ENCODE data around the gene CMYA5.

Gene CMYA5

DNA sequence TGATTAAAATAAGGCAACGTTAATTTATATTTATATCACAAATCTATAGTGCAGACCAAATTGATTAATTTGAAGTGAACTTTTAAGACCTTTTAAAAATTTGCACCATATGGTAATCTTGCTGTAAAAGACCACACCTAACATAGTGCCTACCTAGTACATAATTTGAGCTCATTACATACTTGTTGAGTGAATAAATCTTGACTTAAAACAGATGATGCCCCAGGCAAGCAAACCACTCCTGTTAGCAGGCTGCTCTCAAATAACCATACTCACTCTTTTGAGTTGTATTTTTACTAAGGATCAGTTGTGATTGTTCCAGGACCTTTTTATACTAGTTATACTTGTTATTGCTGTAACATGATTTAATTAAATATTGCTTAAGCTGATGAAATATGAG, 27.2 kb downstream of the CMYA5 start:
- Mint-ChIP-seq H3K9me3 (peaks cover 9 to 11% of the 10 kb centered on the region in 2 donors), H3K27ac (no peak overlapping the region), H3K4me3 (no peak overlapping the region), H3K36me3 (peaks cover 3 to 6% of the 10 kb centered on the region in 2 donors), H3K27me3 (peaks cover 7 to 10% of the 10 kb centered on the region in 2 donors), H3K4me1 (no peaks in the 10 kb centered on the region)
- DNase-seq, result no peak
- ATAC-seq (replicated peaks), result no peak

DNA sequence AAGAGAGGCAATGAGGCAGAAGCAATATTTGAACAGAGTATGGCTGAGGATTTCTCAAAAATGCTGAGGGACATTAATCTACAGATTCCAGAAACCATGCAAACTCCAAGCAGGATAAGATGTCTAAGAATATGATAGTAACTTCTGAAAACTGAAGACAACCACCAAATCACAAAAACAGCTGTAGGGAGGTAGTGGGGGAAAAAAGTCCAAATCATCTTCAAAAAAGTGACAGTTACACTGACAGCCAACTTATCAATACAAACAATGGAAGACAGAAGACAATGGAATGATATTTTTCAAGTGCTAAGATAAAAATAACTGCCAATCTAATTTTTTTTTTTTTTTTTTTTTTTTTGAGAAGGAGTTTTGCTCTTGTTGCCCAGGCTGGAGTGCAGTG, 30.5 kb downstream of the CMYA5 start:
- no peak for ATAC-seq (replicated peaks)
- Mint-ChIP-seq H3K4me3 (no peak overlapping the region), H3K4me1 (no peaks in the 10 kb centered on the region), H3K27me3 (peaks cover 7 to 10% of the 10 kb centered on the region in 2 donors), H3K36me3 (peaks cover 3 to 6% of the 10 kb centered on the region in 2 donors), H3K9me3 (peaks cover 9 to 13% of the 10 kb centered on the region in 2 donors), H3K27ac (no peak overlapping the region)
- DNase-seq, result no peak

DNA sequence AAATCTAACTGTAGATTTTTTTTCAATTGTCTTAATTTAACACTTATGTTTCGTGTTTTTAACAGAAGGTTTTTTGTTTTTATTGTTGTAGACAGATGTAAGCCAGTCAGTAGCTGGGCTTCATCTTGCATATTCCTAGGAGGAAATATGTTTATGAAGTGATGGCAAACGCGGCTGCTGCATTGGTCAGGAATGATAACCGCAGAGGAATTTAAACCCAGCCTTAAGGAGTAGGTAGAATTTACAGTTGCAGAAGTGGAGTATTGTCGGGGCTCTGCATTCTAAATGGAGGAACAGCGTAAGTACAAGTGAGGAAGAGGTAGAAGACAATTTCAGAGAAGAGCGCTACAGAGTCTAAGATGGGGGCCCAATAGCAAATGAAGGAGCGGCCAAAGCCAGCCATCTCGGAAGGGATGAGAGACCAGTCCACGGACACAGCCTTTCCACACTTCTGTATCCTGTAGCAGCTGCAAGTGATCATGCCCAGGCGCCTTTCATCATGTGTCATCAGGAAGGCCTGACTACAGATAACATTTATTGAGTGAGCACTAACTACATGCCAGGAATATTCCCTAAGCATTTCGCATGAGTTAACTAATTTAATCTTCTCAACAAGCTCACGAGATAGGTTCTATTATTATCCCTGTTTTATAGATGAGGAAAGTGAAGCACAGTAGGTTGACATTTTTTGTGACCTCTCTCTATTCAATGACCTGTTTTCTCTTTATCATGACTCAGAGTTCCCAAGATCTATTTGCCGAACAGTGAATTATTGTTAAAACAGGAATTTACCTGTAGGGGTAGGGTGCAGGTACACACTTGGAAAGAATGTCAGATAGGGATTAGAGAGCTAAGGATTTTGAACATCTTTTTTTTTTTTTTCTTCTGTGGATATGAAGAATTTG, 38.1 kb downstream of the CMYA5 start:
- Mint-ChIP-seq H3K27ac (no peak overlapping the region), H3K27me3 (peaks cover 35 to 47% of the 10 kb centered on the region in 2 donors)
- ATAC-seq (replicated peaks), result no peak

DNA sequence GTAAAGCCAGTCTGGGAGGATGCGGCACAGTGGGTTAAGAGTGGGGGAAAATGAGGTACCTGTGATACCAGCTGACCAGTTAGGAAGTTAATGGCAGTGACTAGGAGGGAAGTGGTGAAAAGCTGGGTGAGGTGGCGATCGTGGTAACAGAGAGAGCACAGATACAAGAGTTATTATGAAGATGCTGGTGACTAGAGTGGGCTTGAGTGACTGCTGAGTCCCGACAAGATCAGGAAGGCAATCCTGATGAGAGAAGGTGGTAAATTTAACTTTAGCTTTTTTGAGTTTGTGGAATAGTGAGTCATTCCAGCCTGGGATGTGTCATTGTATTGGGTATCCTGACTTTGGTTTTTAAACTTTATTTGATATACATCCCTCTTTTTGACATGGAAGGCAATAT, 38.8 kb downstream of the CMYA5 start:
- Mint-ChIP-seq H3K27me3 (peaks cover 35 to 52% of the 10 kb centered on the region in 2 donors), H3K27ac (no peak overlapping the region), H3K4me1 (no peaks in the 10 kb centered on the region), H3K9me3 (peaks cover 0 to 4% of the 10 kb centered on the region in 2 donors), H3K4me3 (no peak overlapping the region), H3K36me3 (no peaks in the 10 kb centered on the region)
- ATAC-seq (replicated peaks) (no peak), DNase-seq (no peak)

More for the DNA sequence above, 38.1 kb downstream of the CMYA5 start:
- DNase-seq, result no peak
- Mint-ChIP-seq H3K9me3 (peaks cover 0 to 5% of the 10 kb centered on the region in 2 donors), H3K4me3 (no peak overlapping the region), H3K4me1 (no peaks in the 10 kb centered on the region), H3K36me3 (no peaks in the 10 kb centered on the region)

DNA sequence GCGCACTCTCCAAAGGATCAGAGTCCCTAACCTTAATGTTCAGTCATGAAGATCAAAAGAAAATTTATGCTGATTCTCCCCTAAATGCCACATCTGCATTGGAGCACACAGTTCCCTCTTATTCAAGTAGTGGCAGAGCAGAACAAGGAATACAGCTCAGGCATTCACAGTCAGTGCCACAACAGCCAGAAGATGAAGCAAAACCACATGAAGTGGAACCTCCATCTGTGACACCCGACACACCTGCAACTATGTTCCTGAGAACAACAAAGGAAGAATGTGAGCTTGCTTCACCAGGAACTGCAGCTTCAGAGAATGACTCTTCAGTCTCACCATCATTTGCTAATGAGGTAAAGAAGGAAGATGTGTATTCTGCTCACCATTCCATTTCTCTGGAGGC, 40.0 kb downstream of the CMYA5 start:
- no peak overlapping the region for H3K4me3 Mint-ChIP-seq
- H3K27me3 Mint-ChIP-seq, result peaks cover 48 to 58% of the 10 kb centered on the region in 2 donors
- no peaks in the 10 kb centered on the region for H3K4me1 Mint-ChIP-seq
- peaks cover 0 to 4% of the 10 kb centered on the region in 2 donors for H3K9me3 Mint-ChIP-seq
- H3K36me3 Mint-ChIP-seq, result no peaks in the 10 kb centered on the region
- no peak overlapping the region for H3K27ac Mint-ChIP-seq
- DNase-seq (no peak), ATAC-seq (replicated peaks) (no peak)

DNA sequence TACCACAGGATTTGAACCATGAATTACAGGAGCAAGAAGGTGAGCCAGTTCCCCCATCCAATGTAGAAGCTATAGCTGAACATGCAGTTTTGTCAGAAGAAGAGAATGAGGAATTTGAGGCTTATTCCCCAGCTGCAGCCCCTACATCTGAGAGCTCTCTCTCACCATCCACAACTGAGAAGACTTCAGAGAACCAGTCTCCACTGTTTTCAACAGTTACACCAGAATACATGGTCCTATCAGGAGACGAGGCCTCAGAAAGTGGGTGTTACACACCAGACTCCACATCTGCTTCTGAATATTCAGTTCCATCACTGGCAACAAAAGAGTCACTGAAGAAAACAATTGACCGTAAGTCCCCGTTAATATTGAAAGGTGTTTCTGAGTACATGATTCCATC, 40.9 kb downstream of the CMYA5 start:
- Mint-ChIP-seq H3K4me1 (no peaks in the 10 kb centered on the region), H3K36me3 (no peaks in the 10 kb centered on the region), H3K27me3 (peaks cover 54 to 67% of the 10 kb centered on the region in 2 donors), H3K4me3 (no peak overlapping the region), H3K27ac (no peak overlapping the region), H3K9me3 (peaks cover 0 to 4% of the 10 kb centered on the region in 2 donors)
- DNase-seq, result no peak
- ATAC-seq (replicated peaks), result no peak

DNA sequence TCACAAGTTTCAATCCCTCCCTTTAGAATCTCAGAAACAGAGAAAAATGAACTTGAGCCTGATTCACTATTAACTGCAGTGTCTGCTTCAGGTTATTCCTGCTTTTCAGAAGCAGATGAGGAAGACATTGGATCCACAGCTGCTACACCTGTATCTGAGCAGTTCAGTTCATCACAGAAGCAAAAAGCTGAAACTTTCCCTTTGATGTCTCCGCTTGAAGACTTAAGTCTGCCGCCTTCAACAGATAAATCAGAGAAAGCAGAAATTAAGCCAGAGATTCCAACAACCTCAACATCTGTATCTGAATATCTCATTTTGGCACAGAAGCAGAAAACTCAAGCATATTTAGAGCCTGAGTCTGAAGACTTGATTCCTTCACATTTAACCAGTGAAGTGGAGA, 42.1 kb downstream of the CMYA5 start:
- H3K9me3 Mint-ChIP-seq, result peaks cover 0 to 2% of the 10 kb centered on the region in 2 donors
- H3K27ac Mint-ChIP-seq, result no peak overlapping the region
- H3K4me3 Mint-ChIP-seq, result no peak overlapping the region
- peaks cover 66 to 78% of the 10 kb centered on the region in 2 donors for H3K27me3 Mint-ChIP-seq
- H3K4me1 Mint-ChIP-seq, result no peaks in the 10 kb centered on the region
- DNase-seq (no peak), ATAC-seq (replicated peaks) (no peak)
- no peaks in the 10 kb centered on the region for H3K36me3 Mint-ChIP-seq

DNA sequence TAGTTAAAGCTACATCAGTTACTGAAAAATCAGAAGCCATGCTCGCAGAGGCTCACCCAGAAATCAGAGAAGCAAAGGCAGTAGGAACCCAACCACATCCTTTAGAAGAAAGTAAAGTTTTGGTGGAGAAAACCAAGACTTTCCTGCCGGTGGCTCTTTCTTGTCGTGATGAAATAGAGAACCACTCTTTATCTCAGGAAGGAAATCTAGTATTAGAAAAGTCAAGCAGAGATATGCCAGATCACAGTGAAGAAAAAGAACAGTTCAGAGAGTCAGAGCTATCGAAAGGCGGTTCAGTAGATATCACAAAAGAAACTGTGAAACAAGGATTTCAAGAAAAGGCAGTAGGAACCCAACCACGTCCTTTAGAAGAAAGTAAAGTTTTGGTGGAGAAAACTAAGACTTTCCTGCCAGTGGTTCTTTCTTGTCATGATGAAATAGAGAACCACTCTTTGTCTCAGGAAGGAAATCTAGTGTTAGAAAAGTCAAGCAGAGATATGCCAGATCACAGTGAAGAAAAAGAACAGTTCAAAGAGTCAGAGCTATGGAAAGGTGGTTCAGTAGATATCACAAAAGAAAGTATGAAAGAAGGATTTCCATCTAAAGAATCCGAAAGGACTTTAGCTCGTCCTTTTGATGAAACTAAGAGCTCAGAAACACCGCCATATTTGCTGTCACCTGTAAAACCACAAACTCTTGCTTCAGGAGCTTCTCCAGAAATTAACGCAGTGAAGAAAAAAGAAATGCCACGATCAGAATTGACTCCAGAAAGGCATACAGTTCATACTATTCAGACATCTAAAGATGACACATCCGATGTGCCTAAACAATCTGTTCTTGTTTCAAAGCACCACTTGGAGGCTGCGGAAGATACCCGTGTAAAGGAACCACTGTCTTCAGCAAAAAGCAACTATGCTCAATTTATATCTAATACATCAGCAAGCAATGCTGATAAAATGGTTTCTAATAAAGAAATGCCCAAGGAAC, 47.2 kb downstream of the CMYA5 start:
- DNase-seq, result no peak
- Mint-ChIP-seq H3K27ac (no peak overlapping the region), H3K27me3 (peaks cover 45 to 51% of the 10 kb centered on the region in 2 donors), H3K36me3 (no peaks in the 10 kb centered on the region), H3K4me1 (no peaks in the 10 kb centered on the region), H3K4me3 (no peak overlapping the region), H3K9me3 (no peaks in the 10 kb centered on the region)
- no peak for ATAC-seq (replicated peaks)

DNA sequence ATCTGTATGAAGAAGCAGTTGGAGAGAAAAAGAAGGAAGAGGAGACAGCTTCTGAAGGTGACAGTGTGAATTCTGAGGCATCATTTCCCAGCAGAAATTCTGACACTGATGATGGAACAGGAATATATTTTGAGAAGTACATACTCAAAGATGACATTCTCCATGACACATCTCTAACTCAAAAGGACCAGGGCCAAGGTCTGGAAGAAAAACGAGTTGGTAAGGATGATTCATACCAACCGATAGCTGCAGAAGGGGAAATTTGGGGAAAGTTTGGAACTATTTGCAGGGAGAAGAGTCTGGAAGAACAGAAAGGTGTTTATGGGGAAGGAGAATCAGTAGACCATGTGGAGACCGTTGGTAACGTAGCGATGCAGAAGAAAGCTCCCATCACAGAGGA, 48.7 kb downstream of the CMYA5 start:
- H3K4me1 Mint-ChIP-seq, result no peaks in the 10 kb centered on the region
- H3K9me3 Mint-ChIP-seq, result peaks cover 0 to 6% of the 10 kb centered on the region in 2 donors
- DNase-seq, result no peak
- H3K27me3 Mint-ChIP-seq, result peaks cover 45 to 48% of the 10 kb centered on the region in 2 donors
- no peak overlapping the region for H3K27ac Mint-ChIP-seq
- H3K36me3 Mint-ChIP-seq, result no peaks in the 10 kb centered on the region
- H3K4me3 Mint-ChIP-seq, result no peak overlapping the region
- no peak for ATAC-seq (replicated peaks)

DNA sequence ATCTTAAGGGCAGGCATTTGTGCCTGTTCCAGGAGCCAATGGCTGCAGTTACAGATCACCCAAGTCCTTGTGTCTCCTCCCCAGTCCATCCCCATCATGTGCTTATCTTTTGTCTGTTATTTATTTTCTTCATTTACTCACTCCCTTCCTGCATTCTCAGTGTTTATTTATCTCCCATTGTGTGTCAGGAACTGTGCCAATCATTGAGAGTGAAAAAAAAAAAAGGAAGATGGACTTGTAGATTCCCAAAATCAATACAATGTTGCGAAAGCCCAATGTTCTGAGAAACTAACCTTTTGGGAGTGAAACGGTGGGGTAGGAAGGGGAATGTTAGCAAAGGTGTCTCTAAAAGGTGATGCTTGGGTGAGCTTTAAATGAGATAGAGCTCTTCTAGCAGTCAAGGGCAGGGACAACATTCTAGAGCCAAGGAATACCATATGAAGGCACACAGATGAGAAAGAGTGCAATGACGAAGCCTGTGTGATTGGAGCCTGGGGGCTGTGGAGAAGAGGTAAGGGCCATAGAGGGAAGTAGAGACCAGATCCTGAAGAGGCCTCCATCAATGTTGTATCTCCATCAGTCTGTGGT, 53.0 kb downstream of the CMYA5 start:
- Mint-ChIP-seq H3K4me3 (no peak overlapping the region), H3K9me3 (peaks cover 0 to 6% of the 10 kb centered on the region in 2 donors), H3K27me3 (peaks cover 12 to 18% of the 10 kb centered on the region in 2 donors), H3K27ac (no peak overlapping the region), H3K36me3 (no peaks in the 10 kb centered on the region), H3K4me1 (peaks cover 2 to 7% of the 10 kb centered on the region in 2 donors)
- DNase-seq, result no peak
- no peak for ATAC-seq (replicated peaks)

DNA sequence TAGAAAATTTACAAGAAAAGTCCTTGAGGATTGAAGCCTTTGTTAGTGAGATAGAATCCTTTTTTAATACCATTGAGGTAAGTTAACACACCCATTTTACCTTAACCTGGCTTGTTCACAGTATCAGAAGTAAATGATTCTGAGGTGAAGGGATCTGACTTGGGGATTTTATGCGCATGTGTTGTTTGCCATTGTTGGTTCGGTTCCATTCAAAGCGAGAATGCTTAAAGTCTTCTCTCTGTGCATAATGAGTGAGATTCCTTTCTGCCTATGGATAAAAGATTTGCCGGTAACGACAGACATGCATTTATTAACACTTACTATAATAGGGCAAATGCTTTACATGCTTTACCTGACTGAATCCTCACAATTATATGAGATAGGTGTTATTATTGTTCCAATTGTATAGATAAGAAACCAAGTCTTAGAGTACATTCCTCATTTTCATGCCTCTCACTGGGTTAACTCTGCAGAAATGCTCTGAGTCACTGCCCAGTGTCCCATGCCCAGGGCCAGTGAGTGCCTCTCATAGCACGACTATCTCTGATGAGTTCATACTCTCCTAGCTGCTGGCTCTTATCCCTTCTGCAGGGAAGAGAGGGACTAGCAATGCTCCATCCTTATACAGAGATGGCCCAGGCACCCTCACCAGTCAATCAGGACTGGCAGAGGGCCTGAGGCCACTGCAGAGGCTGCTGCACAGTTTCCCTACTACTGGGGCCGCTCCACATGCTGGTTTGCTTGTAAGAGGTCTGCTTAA, 54.4 kb downstream of the CMYA5 start:
- peaks cover 0 to 6% of the 10 kb centered on the region in 2 donors for H3K9me3 Mint-ChIP-seq
- ATAC-seq (replicated peaks) (no peak), DNase-seq (no peak)
- H3K27me3 Mint-ChIP-seq, result peaks cover 3 to 5% of the 10 kb centered on the region in 2 donors
- no peak overlapping the region for H3K27ac Mint-ChIP-seq
- H3K4me1 Mint-ChIP-seq, result peaks cover 2 to 7% of the 10 kb centered on the region in 2 donors
- H3K36me3 Mint-ChIP-seq, result no peaks in the 10 kb centered on the region
- no peak overlapping the region for H3K4me3 Mint-ChIP-seq

DNA sequence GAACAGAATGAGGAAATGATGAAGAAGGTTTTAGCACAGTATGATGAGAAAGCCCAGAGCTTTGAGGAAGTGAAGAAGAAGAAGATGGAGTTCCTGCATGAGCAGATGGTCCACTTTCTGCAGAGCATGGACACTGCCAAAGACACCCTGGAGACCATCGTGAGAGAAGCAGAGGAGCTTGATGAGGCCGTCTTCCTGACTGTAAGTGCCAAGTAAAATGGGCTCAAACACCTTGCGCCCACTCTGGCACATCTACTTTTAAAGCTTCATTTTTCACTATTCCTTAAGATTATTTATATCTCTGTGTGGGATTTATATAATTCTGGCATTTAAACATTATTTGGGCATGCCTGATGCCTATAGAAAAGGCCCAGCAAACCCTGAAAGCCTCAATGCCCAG, 55.6 kb downstream of the CMYA5 start:
- Mint-ChIP-seq H3K27me3 (peaks cover 3 to 11% of the 10 kb centered on the region in 2 donors), H3K4me3 (no peak overlapping the region), H3K9me3 (peaks cover 0 to 6% of the 10 kb centered on the region in 2 donors), H3K27ac (no peak overlapping the region), H3K4me1 (peaks cover 2 to 7% of the 10 kb centered on the region in 2 donors), H3K36me3 (no peaks in the 10 kb centered on the region)
- ATAC-seq (replicated peaks) (peak in 1 of 2 donors; percentile 44), DNase-seq (no peak)
